D721Med (cell line): Measurements from ENCODE around the gene PAX7.

Experiments used
- DNase-seq: peaks from one replicate; pipeline ENCODE4 v3.0.0; 2011; ENCODE audit warnings: low spot score; ENCODE audit not compliant: insufficient read length
- FAIRE-seq: peaks from 2 replicates; lab custom pipeline; 2011; peaks lifted over from hg19 to GRCh38; lab: Jason Lieb, UNC
- TF ChIP-seq, protein P1 (sequence below): IDR thresholded peaks from 2 replicates; pipeline ENCODE4 v1.5.1; 2012; ENCODE audit warnings: mild to moderate bottlenecking, control low read depth; ENCODE audit not compliant: insufficient read depth; ENCODE audit errors: missing control alignments

Gene PAX7

DNA sequence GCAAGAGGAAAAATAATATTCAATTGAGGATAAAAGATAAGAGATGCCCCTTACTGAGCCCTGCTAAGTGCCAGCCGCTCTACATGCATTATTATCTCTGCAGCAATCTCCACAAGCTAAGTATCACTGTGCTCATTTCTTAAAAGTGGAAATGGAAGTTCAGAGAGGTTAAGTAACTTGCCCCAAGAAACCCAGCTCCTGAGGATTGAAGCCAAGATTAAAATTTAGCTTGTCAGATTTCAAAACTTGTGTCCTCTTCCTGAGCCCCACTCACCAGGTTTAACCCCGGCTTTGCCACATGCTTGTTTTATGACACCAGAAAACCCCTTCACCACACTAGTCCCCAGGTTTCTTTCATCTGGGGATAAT, 11.2 kb upstream of the PAX7 start:
- FAIRE-seq = no peak
- TF ChIP-seq, protein P1, sequence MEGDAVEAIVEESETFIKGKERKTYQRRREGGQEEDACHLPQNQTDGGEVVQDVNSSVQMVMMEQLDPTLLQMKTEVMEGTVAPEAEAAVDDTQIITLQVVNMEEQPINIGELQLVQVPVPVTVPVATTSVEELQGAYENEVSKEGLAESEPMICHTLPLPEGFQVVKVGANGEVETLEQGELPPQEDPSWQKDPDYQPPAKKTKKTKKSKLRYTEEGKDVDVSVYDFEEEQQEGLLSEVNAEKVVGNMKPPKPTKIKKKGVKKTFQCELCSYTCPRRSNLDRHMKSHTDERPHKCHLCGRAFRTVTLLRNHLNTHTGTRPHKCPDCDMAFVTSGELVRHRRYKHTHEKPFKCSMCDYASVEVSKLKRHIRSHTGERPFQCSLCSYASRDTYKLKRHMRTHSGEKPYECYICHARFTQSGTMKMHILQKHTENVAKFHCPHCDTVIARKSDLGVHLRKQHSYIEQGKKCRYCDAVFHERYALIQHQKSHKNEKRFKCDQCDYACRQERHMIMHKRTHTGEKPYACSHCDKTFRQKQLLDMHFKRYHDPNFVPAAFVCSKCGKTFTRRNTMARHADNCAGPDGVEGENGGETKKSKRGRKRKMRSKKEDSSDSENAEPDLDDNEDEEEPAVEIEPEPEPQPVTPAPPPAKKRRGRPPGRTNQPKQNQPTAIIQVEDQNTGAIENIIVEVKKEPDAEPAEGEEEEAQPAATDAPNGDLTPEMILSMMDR = no peak
- DNase-seq = no peak

DNA sequence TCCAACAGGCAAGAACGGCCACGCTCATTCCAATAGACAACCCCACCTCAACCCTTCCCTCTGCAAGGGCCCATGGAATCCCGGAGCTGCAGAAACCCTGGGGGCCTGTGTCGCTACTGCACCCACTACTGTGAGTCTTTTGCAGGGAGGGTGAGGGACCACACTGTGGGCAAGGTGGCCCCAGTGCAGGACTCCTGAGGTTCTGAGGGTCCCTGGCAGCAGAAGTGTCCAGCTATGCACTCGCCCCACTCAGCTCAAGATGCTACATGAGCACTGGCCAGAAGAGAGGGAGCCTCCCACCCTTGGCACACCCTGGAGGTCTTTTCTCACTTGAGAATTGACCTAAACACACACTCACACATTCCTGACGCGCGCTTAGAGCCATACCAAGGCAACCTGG, 2.1 kb upstream of the PAX7 start:
- no peak for FAIRE-seq
- no peak for DNase-seq

DNA sequence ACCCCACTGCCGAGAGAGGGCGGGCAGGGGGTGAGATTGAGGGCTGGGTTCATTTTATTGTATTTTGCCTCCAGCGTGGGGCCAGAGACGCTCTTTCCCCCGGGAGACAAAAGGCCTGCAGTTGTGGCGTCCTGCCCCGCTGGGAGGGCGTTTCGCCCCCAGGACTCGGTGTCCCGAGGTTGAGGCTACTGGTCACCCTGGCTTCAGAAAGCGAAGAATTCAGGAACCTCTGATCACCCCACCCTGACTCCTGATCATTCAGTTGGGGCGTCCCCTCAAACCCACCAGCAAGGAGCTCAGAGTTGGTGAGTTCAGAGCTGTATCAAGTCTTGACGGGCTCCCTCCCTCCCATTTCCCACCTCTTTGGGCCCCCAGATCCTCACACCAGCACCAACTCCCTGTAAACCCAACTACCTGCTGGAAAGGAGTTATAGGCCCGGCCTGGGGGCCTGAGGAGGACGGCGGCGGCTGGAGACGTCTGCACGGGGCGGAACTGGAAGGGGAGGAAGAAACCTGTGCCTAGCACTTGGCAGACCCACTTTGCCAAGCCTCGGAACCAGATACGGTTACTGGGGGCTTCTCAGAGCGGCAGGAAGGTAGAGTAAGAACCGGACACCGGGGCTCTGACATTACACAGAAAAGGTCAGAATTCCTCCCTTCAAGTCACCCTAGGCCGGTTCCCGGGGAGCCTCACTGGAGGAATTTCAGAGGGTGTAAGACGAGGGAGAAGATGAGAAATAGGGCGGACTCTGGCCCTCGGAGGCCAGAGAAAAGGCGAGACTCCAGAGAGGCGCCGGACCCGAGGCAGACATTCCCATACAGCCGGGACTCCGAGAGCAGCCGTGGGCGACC, 761 bp upstream of the PAX7 start:
- FAIRE-seq (no peak), DNase-seq (no peak)
- TF ChIP-seq, protein P1 = no peak

More for the DNA sequence above, 2.1 kb upstream of the PAX7 start:
- TF ChIP-seq, protein P1 = no peak

DNA sequence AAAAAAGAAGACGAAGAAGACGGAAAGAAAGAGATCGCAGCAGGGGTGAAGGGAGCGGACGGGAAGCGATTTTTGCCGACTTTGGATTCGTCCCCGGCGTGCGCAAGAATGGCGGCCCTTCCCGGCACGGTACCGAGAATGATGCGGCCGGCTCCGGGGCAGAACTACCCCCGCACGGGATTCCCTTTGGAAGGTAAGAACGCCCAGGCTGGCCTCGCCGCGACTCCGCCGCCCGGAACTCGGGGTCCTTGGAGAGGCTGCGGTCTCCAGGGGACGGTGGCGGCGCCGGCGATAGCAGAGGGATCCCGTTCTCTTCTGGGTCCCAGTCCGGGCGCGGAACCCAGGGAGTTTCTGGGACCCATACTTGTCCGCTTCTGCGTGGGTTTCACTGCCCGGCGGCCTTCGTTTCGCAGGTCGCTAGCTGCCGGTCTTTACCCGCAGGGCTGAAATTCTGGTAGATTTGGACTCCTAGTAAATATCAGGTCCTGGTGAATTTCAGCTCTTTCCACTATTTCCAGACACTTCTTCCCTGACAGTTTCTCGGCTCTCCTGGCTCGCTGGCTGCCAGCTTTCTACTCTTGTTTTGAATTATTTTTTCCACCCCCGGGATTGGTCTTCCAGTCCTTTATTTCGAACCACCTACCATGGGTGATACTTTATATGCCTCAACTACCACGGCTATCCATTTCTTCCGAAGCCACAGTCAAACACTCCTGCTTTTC, 1.0 kb downstream of the PAX7 start:
- no peak for DNase-seq
- TF ChIP-seq, protein P1 = no peak
- FAIRE-seq = no peak

DNA sequence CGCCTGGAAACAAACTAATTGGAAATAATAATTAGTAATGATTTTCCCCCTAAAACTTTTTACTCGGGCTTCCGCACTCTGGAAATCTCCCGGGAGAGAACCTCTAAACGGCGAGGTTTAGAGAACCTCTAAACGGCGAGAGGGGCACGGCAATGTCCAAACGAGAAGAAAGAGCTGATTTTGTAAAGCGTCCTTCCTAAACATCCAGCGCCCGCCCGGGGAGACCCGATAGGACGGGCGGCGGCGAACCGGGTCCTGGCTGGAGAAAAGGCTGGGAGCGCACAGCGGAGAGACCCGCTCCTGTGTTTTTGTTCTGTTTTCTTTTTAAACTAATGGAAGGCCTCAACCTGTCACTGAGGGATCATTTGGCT, 1.6 kb downstream of the PAX7 start:
- TF ChIP-seq, protein P1 = no peak
- DNase-seq (no peak), FAIRE-seq (no peak)

DNA sequence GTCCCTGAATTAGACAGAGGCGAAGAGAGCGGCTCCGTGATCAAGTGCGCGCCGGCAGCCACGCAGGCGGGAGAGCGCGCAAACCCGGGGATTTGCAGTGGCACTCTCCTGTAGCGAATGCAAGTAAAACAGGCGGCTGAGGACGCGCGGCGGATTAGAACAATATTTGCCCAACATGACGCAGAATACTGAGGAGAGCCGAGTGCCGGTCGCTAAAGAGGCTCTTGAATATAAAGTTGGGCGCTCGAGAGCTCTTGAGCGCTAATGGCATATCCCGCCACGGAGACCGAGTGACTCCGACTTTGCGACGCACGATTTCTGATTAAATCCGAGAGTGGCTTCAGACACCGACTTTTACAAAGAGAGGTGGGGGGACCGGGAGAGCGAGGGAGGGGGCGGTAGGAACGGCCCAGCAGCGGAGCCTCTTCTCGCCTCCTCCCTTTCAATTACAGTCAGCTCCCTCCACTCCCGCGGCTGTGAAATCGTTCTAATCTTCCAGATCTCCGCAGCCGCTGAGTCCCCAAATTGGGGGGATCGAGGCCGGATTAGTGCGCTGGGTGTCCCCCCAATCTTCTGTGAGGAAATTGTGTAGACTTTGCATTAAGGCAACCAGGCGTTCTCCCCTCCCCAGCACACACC, 2.3 kb downstream of the PAX7 start:
- TF ChIP-seq, protein P1 = no peak
- FAIRE-seq (no peak), DNase-seq (no peak)
